K562 (cell line): Measurements from ENCODE around the gene SERPINB2. TPM values are rescaled to one million over a fixed set of nuclear protein-coding genes. Genes with fewer than 3 reads are reported as not detected.

Experiments
- ATAC-seq: fragments of 200-7000 bp; cut with Tn5 transposase; 3 replicates; pipeline ENCODE4 v1.9.1; 2020; ENCODE audit warnings: moderate library complexity
- BruUV-seq: library from RNA; stranded (reverse); fragments of 400-500 nt; replicated peaks from 2 replicates; lab custom pipeline; 2021; lab: Mats Ljungman, UMichigan
- CTCF ChIA-PET: fragments of 300-600 bp; formaldehyde crosslinking; extraction: SDS; loops from one replicate; lab custom pipeline; 2021; ENCODE audit warnings: low intra/inter-chr PET ratio; lab: Yijun Ruan, JAX
- POLR2A ChIA-PET: fragments of 300-600, 350-650 bp; sonication (Branson Sonifier 250); formaldehyde crosslinking; extraction: SDS; loops from one replicate; lab custom pipeline; 2021; ENCODE audit warnings: antibody characterized with exemption, inconsistent platforms; lab: Yijun Ruan, JAX
- DNase-seq, 4 experiments: peaks; one replicate each; pipeline versions ENCODE4 v3.0.0 to v3.0.0-alpha.2; 2011 to 2018; ENCODE audit warnings: low spot score in 3 of 4, mixed read lengths in 3 of 4; ENCODE audit errors: extremely low read depth in 1 of 4
- FAIRE-seq: peaks from 2 replicates; lab custom pipeline; 2011; peaks lifted over from hg19 to GRCh38; lab: Jason Lieb, UNC
- H2AFZ ChIP-seq: 2 replicates; pipeline ENCODE4 v1.6.0; 2011; ENCODE audit warnings: low read depth, low read length, control low read depth, inconsistent platforms
- H3K27ac ChIP-seq: fragments of 200-600 bp; 3 replicates; pipeline ENCODE4 v1.8.0; 2011; ENCODE audit warnings: low read depth, mild to moderate bottlenecking, control low read depth, inconsistent platforms, low read length, moderate library complexity, mixed read lengths; ENCODE audit errors: extremely low read depth
- H3K27me3 ChIP-seq, 2 experiments: fragments of 300-600 bp in 1 of 2; 2 replicates in 1 of 2; 3 replicates in 1 of 2; pipeline versions ENCODE4 v1.6.0 to v1.8.0; 2011; ENCODE audit warnings: inconsistent platforms in 2 of 2, low read length in 2 of 2, mild to moderate bottlenecking in 1 of 2, mixed read lengths in 1 of 2, moderate library complexity in 1 of 2; ENCODE audit not compliant: control insufficient read depth in 2 of 2, insufficient read depth in 2 of 2
- H3K36me3 ChIP-seq: fragments of 300-600 bp; 3 replicates; pipeline ENCODE4 v1.8.0; 2011; ENCODE audit warnings: mild to moderate bottlenecking, low read length, inconsistent platforms; ENCODE audit not compliant: control insufficient read depth, insufficient read depth
- H3K4me1 ChIP-seq, 2 experiments: fragments of 200-600 bp in 1 of 2; replicated peaks in 1 of 2; 2 replicates in 1 of 2; 3 replicates in 1 of 2; pipeline versions ENCODE4 v1.5.1 to v1.8.0; 2011; ENCODE audit warnings: inconsistent platforms in 2 of 2, low read length in 2 of 2, mild to moderate bottlenecking in 1 of 2, mixed read lengths in 1 of 2, moderate library complexity in 1 of 2; ENCODE audit not compliant: control insufficient read depth in 2 of 2, insufficient read depth in 2 of 2
- H3K4me2 ChIP-seq: 2 replicates; pipeline ENCODE4 v1.6.1; 2011; ENCODE audit warnings: low read length, control low read depth, inconsistent platforms, mixed read lengths; ENCODE audit not compliant: insufficient read depth
- H3K4me3 ChIP-seq: fragments of 200-600 bp; sonication (generic), shearing (Covaris generic); 2 replicates; pipeline ENCODE4 v1.5.1; 2016; ENCODE audit warnings: control low read depth, inconsistent platforms
- H3K79me2 ChIP-seq: fragments of 200-600 bp; 3 replicates; pipeline ENCODE4 v1.8.0; 2011; ENCODE audit warnings: low read length, inconsistent platforms; ENCODE audit not compliant: control insufficient read depth, insufficient read depth
- H3K9ac ChIP-seq, 2 experiments: 2 replicates each; pipeline versions ENCODE4 v1.6.0 to v1.6.1; 2011; ENCODE audit warnings: low read depth in 2 of 2, low read length in 2 of 2, control low read depth in 1 of 2, inconsistent platforms in 1 of 2, mild to moderate bottlenecking in 1 of 2, mixed read lengths in 1 of 2; ENCODE audit not compliant: insufficient read depth in 1 of 2
- H3K9me1 ChIP-seq: one replicate; pipeline ENCODE4 v1.6.0; 2011; ENCODE audit warnings: inconsistent platforms, mild to moderate bottlenecking, low read length, moderate library complexity; ENCODE audit not compliant: control insufficient read depth, insufficient read depth
- H3K9me3 ChIP-seq: replicated peaks from 2 replicates; pipeline ENCODE4 v1.5.1; 2011; ENCODE audit warnings: low read depth, low read length, inconsistent platforms; ENCODE audit not compliant: control insufficient read depth, insufficient read depth
- H4K20me1 ChIP-seq: replicated peaks from 2 replicates; pipeline ENCODE4 v1.6.1; 2011; ENCODE audit warnings: low read length, inconsistent platforms, mixed read lengths; ENCODE audit not compliant: control insufficient read depth, insufficient read depth
- GABPA ChIP-seq: fragments of 200-800 bp; sonication (Bioruptor generic); conservative IDR thresholded peaks from 2 replicates; pipeline ENCODE4 v1.6.1; 2016; ENCODE audit warnings: low read depth, missing genetic modification characterization, missing compliant biosample characterization
- HMG20B ChIP-seq: fragments of 250-450 bp; sonication (Bioruptor Pico); IDR thresholded peaks from 2 replicates; pipeline ENCODE4 v1.5.0; 2021; ENCODE audit warnings: mild to moderate bottlenecking
- HOXB6 ChIP-seq: fragments of 250-450 bp; sonication (Bioruptor Pico); IDR thresholded peaks from 2 replicates; pipeline ENCODE4 v1.5.1; 2022; ENCODE audit warnings: mild to moderate bottlenecking, borderline replicate concordance
- ILK ChIP-seq: fragments of 450-650 bp; IDR thresholded peaks from 2 replicates; pipeline ENCODE4 v1.6.1; 2016; ENCODE audit warnings: missing genetic modification characterization, low read depth, mild to moderate bottlenecking, missing compliant biosample characterization, moderate library complexity, borderline replicate concordance
- PCBP1 ChIP-seq: fragments of 200-400 bp; formaldehyde crosslinking; IDR thresholded peaks from 2 replicates; pipeline ENCODE4 v1.6.1; 2018; ENCODE audit warnings: mild to moderate bottlenecking, low read depth, low read length; ENCODE audit not compliant: poor library complexity, severe bottlenecking
- PREB ChIP-seq: sonication (generic); formaldehyde crosslinking; IDR thresholded peaks from 2 replicates; pipeline ENCODE4 v1.8.1; 2023; ENCODE audit warnings: mild to moderate bottlenecking, missing genetic modification reagents
- RAD21 ChIP-seq, 2 experiments: fragments of 250-450 bp in 1 of 2; fragments of 450-650 bp in 1 of 2; sonication (Bioruptor Pico) in 1 of 2; formaldehyde crosslinking in 1 of 2; IDR thresholded peaks in 1 of 2; conservative IDR thresholded peaks in 1 of 2; 2 replicates each; pipeline versions ENCODE4 v1.4.0 to v1.8.0; 2020 to 2022; ENCODE audit warnings: mild to moderate bottlenecking in 2 of 2, moderate library complexity in 1 of 2
- SMC3 ChIP-seq: conservative IDR thresholded peaks from 2 replicates; pipeline ENCODE4 v1.6.1; 2011; ENCODE audit warnings: low read depth, low read length, improper control_type of control experiment; ENCODE audit not compliant: insufficient read depth
- SRSF3 ChIP-seq: fragments of 200-400 bp; formaldehyde crosslinking; IDR thresholded peaks from 2 replicates; pipeline ENCODE4 v1.6.1; 2016; ENCODE audit warnings: mild to moderate bottlenecking, low read length, moderate library complexity; ENCODE audit not compliant: insufficient read depth
- ZNF583 ChIP-seq: fragments of 250-450 bp; sonication (Bioruptor Pico); IDR thresholded peaks from 2 replicates; pipeline ENCODE4 v1.4.0; 2020
- WGBS: fragments of 100-300 bp; shearing (Covaris generic); methylation state at CpG from one replicate; pipeline ENCODE4 v1.1.6; 2016; ENCODE audit warnings: low coverage, mixed read lengths; ENCODE audit not compliant: insufficient coverage; ENCODE audit errors: missing lambda C conversion rate; 5-methylcytosine and 5-hydroxymethylcytosine counted together
- in situ Hi-C: fragments of 300-500 bp; cut with MboI; formaldehyde crosslinking; loops from 4 replicates; pipeline ENCODE4 v1.15.0; 2018; ENCODE audit warnings: inconsistent platforms, mixed read lengths
- intact Hi-C: fragments of 100-400 bp; cut with micrococcal nuclease; formaldehyde crosslinking; loops from 2 replicates; pipeline ENCODE4 v1.14.2; 2022
- polyA plus RNA-seq, 8 experiments: library from polyadenylated mRNA; depleted of rRNA in 4 of 8; stranded (reverse) in 5 of 8; unstranded in 3 of 8; fragments of >200 nt; fragmentation: Nextera tagmentation in 2 of 8; fragmentation: Illumina TruSeq in 1 of 8; extraction: Ambion mirVana in 2 of 8; extraction: Trizol in 1 of 8; gene quantifications; 2 replicates each; pipeline versions ENCODE4 v1.2.1 to v1.2.3, GENCODE V29; 2011 to 2014; ENCODE audit warnings: inconsistent platforms in 1 of 8, missing spikeins in 1 of 8
- total RNA-seq, 7 experiments: library from RNA; depleted of rRNA in 6 of 7; stranded (reverse); fragments of >200 nt in 6 of 7; fragmentation: Illumina TruSeq in 2 of 7; extraction: Trizol in 2 of 7; gene quantifications; 2 replicates each; pipeline versions ENCODE4 v1.2.1 to v1.2.3, GENCODE V29; 2011 to 2021; ENCODE audit warnings: low replicate concordance in 1 of 7

The SERPINB2 gene
- total and polyA plus RNA-seq, 9 of the 15 experiments (the other 6 are each of a cell fraction or from before 2014, with no cell fraction given) = 0.03 to 0.13 (median 0.09) TPM; not detected in 5

DNA sequence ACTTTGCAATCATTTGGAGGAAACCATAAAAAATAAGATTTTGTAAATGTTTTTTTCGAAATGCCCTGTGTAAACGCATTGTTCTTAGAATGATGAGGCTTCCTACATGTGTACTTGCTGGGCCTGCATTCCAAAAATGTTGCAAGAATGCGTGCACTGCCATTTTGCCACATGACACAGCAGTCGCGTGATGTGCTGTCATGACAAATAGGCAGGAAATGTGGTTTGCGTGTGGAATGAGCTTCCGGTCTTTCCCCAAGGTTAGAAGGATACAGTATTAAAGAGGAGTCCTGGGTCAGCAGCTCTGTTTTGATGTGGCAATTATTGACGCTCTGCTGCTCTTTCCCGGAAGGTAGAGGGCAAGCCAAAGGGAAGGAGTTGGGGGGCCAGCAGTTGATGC is 18.1 kb upstream of the SERPINB2 start:
- DNase-seq (no peak), FAIRE-seq (no peak), ATAC-seq (no peak)
- Histone ChIP-seq H3K4me2 (no peak overlapping the region), H3K4me3 (no peak overlapping the region), H3K36me3 (no peaks in the 10 kb centered on the region), H3K27ac (no peak overlapping the region), H3K9ac (no peak overlapping the region), H3K27me3 (no peaks in the 10 kb centered on the region), H3K9me3 (no peaks in the 10 kb centered on the region), H3K9me1 (no peaks in the 10 kb centered on the region), H3K79me2 (no peaks in the 10 kb centered on the region), H2AFZ (no peak overlapping the region), H3K4me1 (no peaks in the 10 kb centered on the region), H4K20me1 (no peaks in the 10 kb centered on the region)
- 1% methylated on average over 9 of the region's 9 CpGs for WGBS
- ChIA-PET POLR2A (no interaction called here), CTCF (no interaction called here)
- in situ Hi-C loops = no loop called here
- intact Hi-C loops = no loop called here
- TF ChIP-seq PREB (CRISPR knock-in tag) = no peak
- no peak for TF ChIP-seq HOXB6 (CRISPR knock-in tag)
- TF ChIP-seq SMC3 = no peak
- peak; percentile 78 for TF ChIP-seq GABPA
- no peak for TF ChIP-seq ZNF583 (CRISPR knock-in tag)
- BruUV-seq = no TSS peak

GRCh38 chr18:63869851-63870250 is 17.7 kb upstream of the SERPINB2 start:
- BruUV-seq = no TSS peak
- Histone ChIP-seq H4K20me1 (no peaks in the 10 kb centered on the region), H3K27me3 (no peaks in the 10 kb centered on the region), H3K27ac (no peak overlapping the region), H3K9me1 (no peaks in the 10 kb centered on the region), H3K9ac (no peak overlapping the region), H2AFZ (no peak overlapping the region), H3K79me2 (no peaks in the 10 kb centered on the region), H3K36me3 (no peaks in the 10 kb centered on the region), H3K4me3 (no peak overlapping the region), H3K9me3 (no peaks in the 10 kb centered on the region), H3K4me1 (no peaks in the 10 kb centered on the region), H3K4me2 (no peak overlapping the region)
- in situ Hi-C loops = no loop called here
- TF ChIP-seq ILK (tag) = no peak
- TF ChIP-seq PCBP1 = no peak
- no peak for TF ChIP-seq SRSF3
- no peak for TF ChIP-seq HMG20B (CRISPR knock-in tag)
- no peak for TF ChIP-seq RAD21 (CRISPR knock-in tag; conservative IDR thresholded peaks at IDR 0.05 in 1 of 2, IDR thresholded peaks at IDR 0.05 in 1 of 2)
- intact Hi-C loops = no loop called here
- CTCF ChIA-PET = no interaction called here
- 0% methylated on average over 3 of the region's 3 CpGs for whole genome bisulfite sequencing
- no peak for DNase-seq
- FAIRE-seq = no peak
- POLR2A ChIA-PET = no interaction called here
- no peak for ATAC-seq
